Astrocyte of the spinal cord (primary cell): ENCODE measurements around the gene ECHS1.

Experiments used
- DNase-seq: peaks from one replicate; pipeline ENCODE4 v3.0.0; 2011; ENCODE audit warnings: low read depth, low spot score
- H3K4me3 ChIP-seq: 2 replicates; pipeline ENCODE4 v1.5.1; 2011; ENCODE audit warnings: low read depth, mild to moderate bottlenecking, low read length, moderate library complexity
- CTCF ChIP-seq: IDR thresholded peaks from 2 replicates; pipeline ENCODE4 v1.5.1; 2012; ENCODE audit warnings: low read depth, mild to moderate bottlenecking, low read length, inconsistent platforms
- in situ Hi-C: cut with HindIII; loops from 2 replicates; pipeline ENCODE4 v1.10.0; 2017; ENCODE audit warnings: low sequenced_read_pairs

Gene ECHS1

DNA sequence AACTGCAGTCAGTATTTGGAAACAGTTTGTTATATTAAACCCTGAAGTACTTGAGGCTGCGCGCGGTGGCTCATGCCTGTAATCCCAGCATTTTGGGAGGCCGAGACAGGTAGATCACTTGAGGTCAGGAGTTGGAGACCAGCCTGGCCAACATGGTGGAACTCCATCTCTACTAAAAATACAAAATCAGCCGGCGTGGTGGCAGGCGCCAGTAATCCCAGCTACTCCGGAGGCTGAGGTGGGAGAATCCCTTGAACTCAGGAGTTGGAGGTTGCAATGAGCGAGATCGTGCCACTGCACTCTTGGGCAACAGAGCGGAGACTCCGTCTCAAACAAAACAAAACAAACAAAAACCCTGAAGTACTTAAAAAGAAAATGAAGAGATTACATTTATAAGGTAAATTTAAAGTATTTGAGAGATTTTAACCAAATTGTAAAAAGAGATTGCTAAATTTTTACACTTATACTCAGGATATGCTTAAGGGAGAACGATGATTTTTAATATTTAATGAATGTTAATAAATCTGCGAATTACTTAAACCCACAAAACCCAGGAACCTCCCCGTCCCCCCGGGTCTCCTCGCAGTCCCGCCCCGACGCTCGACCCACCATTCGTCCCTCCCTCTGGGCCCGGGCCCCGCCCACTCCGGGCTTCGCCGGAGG, 20.4 kb upstream of the ECHS1 start:
- in situ Hi-C loops, result no loop called here
- peak overlapping the region; percentile 81 for H3K4me3 ChIP-seq
- DNase-seq, result no peak
- no peak for TF ChIP-seq CTCF

- no peak for DNase-seq
- no peak overlapping the region for H3K4me3 ChIP-seq
- no peak for TF ChIP-seq CTCF
- in situ Hi-C loops, result no loop called here
Measured at GRCh38 chr10:133391761-133392518, 18.8 kb upstream of the ECHS1 start.

DNA sequence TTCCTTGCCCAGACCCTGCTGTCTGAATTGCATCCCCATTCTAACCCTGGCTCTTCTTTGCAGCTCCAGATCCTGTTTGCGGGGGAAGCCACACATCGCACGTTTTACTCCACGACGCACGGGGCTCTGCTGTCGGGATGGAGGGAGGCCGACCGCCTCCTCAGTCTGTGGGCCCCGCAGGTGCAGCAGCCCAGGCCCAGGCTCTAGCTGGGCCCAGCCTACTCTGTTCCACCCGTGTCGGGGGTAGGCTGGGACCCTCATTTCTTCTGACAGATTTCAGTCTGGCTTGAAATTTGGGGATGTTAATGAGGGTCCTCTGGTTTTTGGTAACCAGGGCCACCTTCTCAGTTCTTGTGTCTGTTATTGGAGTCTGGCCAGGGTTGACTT, 18.1 kb upstream of the ECHS1 start:
- in situ Hi-C loops, result no loop called here
- no peak for DNase-seq
- TF ChIP-seq CTCF, result no peak
- no peak overlapping the region for H3K4me3 ChIP-seq

DNA sequence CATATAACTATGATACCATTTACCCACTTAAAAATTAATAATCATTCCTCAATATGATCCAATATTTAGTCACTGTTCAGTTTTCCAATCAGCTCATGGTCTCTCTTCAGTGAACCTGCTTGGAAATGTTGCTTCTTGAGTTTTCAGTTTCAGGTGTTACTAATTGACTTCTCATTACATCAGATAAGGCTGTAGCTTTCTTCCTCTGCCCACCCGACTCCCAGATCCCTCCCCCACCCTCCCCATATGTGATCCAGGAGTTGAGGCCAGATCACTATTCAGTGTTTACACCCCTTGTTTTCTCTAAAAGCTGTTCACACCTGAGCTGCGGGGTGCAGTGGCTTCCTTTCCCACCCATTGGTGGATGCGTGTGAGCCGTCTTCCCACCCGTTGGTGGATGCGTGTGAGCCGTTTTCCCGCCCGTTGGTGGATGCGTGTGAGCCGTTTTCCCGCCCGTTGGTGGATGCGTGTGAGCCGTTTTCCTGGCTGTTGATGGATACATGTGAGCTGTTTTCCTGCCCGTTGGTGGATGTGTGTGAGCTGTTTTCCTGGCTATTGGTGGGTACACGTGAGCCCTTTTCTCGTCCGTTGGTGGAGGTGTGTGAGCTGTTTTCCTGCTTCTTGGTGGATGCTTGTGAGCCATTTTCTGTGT, 17.6 kb upstream of the ECHS1 start:
- DNase-seq, result no peak
- in situ Hi-C loops, result no loop called here
- TF ChIP-seq CTCF, result no peak

GRCh38 chr10:133388973-133389818, 16.0 kb upstream of the ECHS1 start:
- DNase-seq, result no peak
- H3K4me3 ChIP-seq, result no peak overlapping the region
- in situ Hi-C loops, result no loop called here
- TF ChIP-seq CTCF, result no peak

More for the DNA sequence above, 17.6 kb upstream of the ECHS1 start:
- no peak overlapping the region for H3K4me3 ChIP-seq
